ENCODE results near the gene ACVR1B.

Gene ACVR1B

DNA sequence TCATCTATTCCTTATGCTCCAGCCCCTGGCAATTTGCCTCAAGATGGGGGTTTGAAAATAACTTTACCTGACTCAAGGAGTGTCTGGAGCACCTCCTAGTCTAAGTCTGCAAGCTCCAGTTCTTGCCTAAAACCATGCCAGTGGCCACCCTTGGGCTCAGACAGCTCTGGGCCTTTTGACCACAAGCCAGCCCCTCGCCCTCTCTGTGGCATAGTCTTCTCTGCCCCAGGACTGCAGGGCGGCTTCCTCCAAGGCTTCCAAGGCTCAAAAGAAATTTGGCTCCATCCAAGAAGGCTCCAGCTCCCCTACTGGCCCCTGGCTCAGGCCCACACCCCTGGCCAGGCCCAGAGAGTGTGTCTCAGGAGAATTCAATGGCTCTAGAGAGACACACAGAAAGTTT is 29.4 kb upstream of the ACVR1B start:
- no peak overlapping the region for H3K27ac ChIP-seq (ENCODE audit: extremely low read depth, low read depth, low read length)
- no peaks in the 10 kb centered on the region for H3K36me3 ChIP-seq (ENCODE audit: control insufficient read depth in 2 of 2, insufficient read depth in 1 of 2, low read length in 2 of 2)
- ChIA-PET POLR2A (no interaction called here), CTCF (interaction anchor here (0.5 to 3.6 kb wide), 18 partner anchors 10 to 200 kb away, joined by 3 to 40 read pairs (median 6); no protein-coding TSS in a partner anchor)
- H3K4me3 ChIP-seq (ENCODE audit: low read depth, low read length) = no peak overlapping the region
- no peaks in the 10 kb centered on the region for H3K9me3 ChIP-seq (ENCODE audit: control insufficient read depth, insufficient read depth, low read depth, low read length)
- no peak for TF ChIP-seq KLF1 (tag by site-specific recombination; IDR thresholded peaks at IDR 0.05)
- TF ChIP-seq ZNF366 (tag by site-specific recombination; conservative IDR thresholded peaks at IDR 0.05) = no peak
- TF ChIP-seq, protein P1, sequence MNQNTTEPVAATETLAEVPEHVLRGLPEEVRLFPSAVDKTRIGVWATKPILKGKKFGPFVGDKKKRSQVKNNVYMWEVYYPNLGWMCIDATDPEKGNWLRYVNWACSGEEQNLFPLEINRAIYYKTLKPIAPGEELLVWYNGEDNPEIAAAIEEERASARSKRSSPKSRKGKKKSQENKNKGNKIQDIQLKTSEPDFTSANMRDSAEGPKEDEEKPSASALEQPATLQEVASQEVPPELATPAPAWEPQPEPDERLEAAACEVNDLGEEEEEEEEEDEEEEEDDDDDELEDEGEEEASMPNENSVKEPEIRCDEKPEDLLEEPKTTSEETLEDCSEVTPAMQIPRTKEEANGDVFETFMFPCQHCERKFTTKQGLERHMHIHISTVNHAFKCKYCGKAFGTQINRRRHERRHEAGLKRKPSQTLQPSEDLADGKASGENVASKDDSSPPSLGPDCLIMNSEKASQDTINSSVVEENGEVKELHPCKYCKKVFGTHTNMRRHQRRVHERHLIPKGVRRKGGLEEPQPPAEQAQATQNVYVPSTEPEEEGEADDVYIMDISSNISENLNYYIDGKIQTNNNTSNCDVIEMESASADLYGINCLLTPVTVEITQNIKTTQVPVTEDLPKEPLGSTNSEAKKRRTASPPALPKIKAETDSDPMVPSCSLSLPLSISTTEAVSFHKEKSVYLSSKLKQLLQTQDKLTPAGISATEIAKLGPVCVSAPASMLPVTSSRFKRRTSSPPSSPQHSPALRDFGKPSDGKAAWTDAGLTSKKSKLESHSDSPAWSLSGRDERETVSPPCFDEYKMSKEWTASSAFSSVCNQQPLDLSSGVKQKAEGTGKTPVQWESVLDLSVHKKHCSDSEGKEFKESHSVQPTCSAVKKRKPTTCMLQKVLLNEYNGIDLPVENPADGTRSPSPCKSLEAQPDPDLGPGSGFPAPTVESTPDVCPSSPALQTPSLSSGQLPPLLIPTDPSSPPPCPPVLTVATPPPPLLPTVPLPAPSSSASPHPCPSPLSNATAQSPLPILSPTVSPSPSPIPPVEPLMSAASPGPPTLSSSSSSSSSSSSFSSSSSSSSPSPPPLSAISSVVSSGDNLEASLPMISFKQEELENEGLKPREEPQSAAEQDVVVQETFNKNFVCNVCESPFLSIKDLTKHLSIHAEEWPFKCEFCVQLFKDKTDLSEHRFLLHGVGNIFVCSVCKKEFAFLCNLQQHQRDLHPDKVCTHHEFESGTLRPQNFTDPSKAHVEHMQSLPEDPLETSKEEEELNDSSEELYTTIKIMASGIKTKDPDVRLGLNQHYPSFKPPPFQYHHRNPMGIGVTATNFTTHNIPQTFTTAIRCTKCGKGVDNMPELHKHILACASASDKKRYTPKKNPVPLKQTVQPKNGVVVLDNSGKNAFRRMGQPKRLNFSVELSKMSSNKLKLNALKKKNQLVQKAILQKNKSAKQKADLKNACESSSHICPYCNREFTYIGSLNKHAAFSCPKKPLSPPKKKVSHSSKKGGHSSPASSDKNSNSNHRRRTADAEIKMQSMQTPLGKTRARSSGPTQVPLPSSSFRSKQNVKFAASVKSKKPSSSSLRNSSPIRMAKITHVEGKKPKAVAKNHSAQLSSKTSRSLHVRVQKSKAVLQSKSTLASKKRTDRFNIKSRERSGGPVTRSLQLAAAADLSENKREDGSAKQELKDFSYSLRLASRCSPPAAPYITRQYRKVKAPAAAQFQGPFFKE (tag by site-specific recombination; IDR thresholded peaks at IDR 0.05; ENCODE audit: borderline replicate concordance) = no peak
- TF ChIP-seq ZSCAN4 (tag by site-specific recombination; IDR thresholded peaks at IDR 0.05) = no peak
- TF ChIP-seq ZNF148 (tag by site-specific recombination; IDR thresholded peaks at IDR 0.05; ENCODE audit: borderline replicate concordance) = no peak
- TF ChIP-seq ZNF645 (tag by site-specific recombination; IDR thresholded peaks at IDR 0.05) = no peak
- TF ChIP-seq ZSCAN18 (tag by site-specific recombination; IDR thresholded peaks at IDR 0.05) = no peak
- no peak for TF ChIP-seq ZNF112 (tag by site-specific recombination; IDR thresholded peaks at IDR 0.05)
- TF ChIP-seq ZSCAN16 (tag by site-specific recombination; IDR thresholded peaks at IDR 0.05) = no peak
- H3K4me1 ChIP-seq (ENCODE audit: control insufficient read depth, insufficient read depth, low read length) = peaks cover 4% of the 10 kb centered on the region; the same call in 1 of the 2 replicates

DNA sequence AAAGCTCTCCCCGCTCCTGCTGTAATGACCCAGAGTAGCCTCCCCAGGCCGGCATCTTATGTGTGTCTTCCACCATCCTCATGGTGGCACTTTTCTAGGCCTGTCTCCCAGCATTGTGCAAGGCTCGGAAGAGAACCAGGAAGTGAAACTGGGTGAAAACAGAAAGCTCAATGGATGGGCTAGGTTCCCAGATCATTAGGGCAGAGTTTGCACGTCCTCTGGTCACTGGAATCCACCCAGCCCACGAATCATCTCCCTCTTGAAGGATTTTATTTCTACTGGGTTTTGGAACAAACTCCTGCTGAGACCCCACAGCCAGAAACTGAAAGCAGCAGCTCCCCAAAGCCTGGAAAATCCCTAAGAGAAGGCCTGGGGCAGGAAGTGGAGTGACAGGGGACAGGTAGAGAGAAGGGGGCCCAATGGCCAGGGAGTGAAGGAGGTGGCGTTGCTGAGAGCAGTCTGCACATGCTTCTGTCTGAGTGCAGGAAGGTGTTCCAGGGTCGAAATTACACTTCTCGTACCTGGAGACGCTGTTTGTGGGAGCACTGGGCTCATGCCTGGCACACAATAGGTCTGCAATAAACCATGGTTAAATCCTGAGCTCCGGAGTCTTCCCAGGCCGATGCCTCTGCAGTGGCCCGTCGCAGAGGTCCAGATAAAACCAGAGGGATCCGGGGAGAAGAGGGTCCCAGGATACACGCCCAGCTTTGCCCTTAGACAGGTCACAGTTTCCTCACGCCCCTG is 28.6 kb upstream of the ACVR1B start:
- Histone ChIP-seq H3K4me1 (ENCODE audit: control insufficient read depth, insufficient read depth, low read length) (peaks cover 4% of the 10 kb centered on the region; the same call in 1 of the 2 replicates), H3K27ac (ENCODE audit: extremely low read depth, low read depth, low read length) (no peak overlapping the region), H3K4me3 (ENCODE audit: low read depth, low read length) (no peak overlapping the region), H3K9me3 (ENCODE audit: control insufficient read depth, insufficient read depth, low read depth, low read length) (no peaks in the 10 kb centered on the region), H3K36me3 (ENCODE audit: control insufficient read depth in 2 of 2, insufficient read depth in 1 of 2, low read length in 2 of 2) (no peaks in the 10 kb centered on the region)
- POLR2A ChIA-PET = no interaction called here
- 0 out of 2 replicates have a peak, but pooled peaks have one; percentile 26 for TF ChIP-seq YY1 (tag by site-specific recombination; IDR thresholded peaks at IDR 0.05)
- no peak for TF ChIP-seq SP2 (tag by site-specific recombination; IDR thresholded peaks at IDR 0.05)
- CTCF ChIA-PET = interaction anchor here (0.5 to 3.6 kb wide), 33 partner anchors 8 to 551 kb away, joined by 3 to 40 read pairs (median 4); no protein-coding TSS in a partner anchor

All from HEK293 (cell line).